Measurements from ENCODE around the gene KCNIP2. TPM values are rescaled to one million over a fixed set of nuclear protein-coding genes. Genes with fewer than 3 reads are reported as not detected.

The KCNIP2 gene
- total RNA-seq, 1 experiment from 2014 or later: 8.5 TPM

- H3K27me3 ChIP-seq (ENCODE audit: insufficient read depth, low read length): no peaks in the 10 kb centered on the region
- ChIA-PET CTCF (no interaction called here), RAD21 (ENCODE audit: low non-redundant PET in 1 of 2, low total read pairs in 2 of 2, uncharacterized antibody in 2 of 2, unreplicated experiment in 2 of 2) (no interaction called here), POLR2A (no interaction called here)
- no peak overlapping the region for H3K9ac ChIP-seq (ENCODE audit: low read length)
- no peak for ATAC-seq
- no peak overlapping the region for H3K27ac ChIP-seq (ENCODE audit: low read depth, low read length)
- H3K9me3 ChIP-seq (ENCODE audit: control insufficient read depth in 1 of 2, insufficient read depth in 1 of 2, low read depth in 1 of 2, low read length in 2 of 2): no peaks in the 10 kb centered on the region
- H2AFZ ChIP-seq (ENCODE audit: low read depth, low read length, poor library complexity, severe bottlenecking): no peak overlapping the region
- peaks cover 64 to 80% of the 10 kb centered on the region in 2 experiments for H3K36me3 ChIP-seq (ENCODE audit: control insufficient read depth in 1 of 2, insufficient read depth in 2 of 2, low read length in 2 of 2)
- no peak for DNase-seq (ENCODE audit: low read depth, low spot score)
- H3K79me2 ChIP-seq (ENCODE audit: insufficient read depth, low read length): peaks cover 90% of the 10 kb centered on the region
- intact Hi-C loops (cut with micrococcal nuclease): no loop called here
- no TSS peak for BruUV-seq (replicated peaks)
- no peak overlapping the region for H3K4me3 ChIP-seq (replicated peaks in 1 of 2; ENCODE audit: low read depth in 1 of 2, low read length in 2 of 2)
- H3K4me1 ChIP-seq (ENCODE audit: control insufficient read depth in 1 of 2, insufficient read depth in 2 of 2, low read length in 2 of 2): no peaks in the 10 kb centered on the region
- no peaks in the 10 kb centered on the region for H3K9me2 ChIP-seq (ENCODE audit: insufficient read depth)
- no peak overlapping the region for H3K4me2 ChIP-seq (ENCODE audit: low read length)
- TF ChIP-seq REST (IDR thresholded peaks at IDR 0.05; ENCODE audit: low read depth) (no peak), FOSL1 (IDR thresholded peaks at IDR 0.05; ENCODE audit: low read depth) (no peak), JUND (IDR thresholded peaks at IDR 0.05) (no peak), POLR2AphosphoS5 (IDR thresholded peaks at IDR 0.05; ENCODE audit: low read depth, low read length) (no peak), ELF1 (IDR thresholded peaks at IDR 0.05; ENCODE audit: borderline replicate concordance, low read depth) (no peak)
- peaks cover 15% of the 10 kb centered on the region; the same call in 1 of the 2 replicates for H4K20me1 ChIP-seq (ENCODE audit: insufficient read depth)
Measured at GRCh38 chr10:101807158-101807557, 36.4 kb downstream of the KCNIP2 start.

- peaks cover 79 to 85% of the 10 kb centered on the region in 2 experiments for H3K36me3 ChIP-seq (ENCODE audit: control insufficient read depth in 1 of 2, insufficient read depth in 2 of 2, low read length in 2 of 2)
- no TSS peak for BruUV-seq (replicated peaks)
- DNase-seq (ENCODE audit: low read depth, low spot score) (no peak), ATAC-seq (no peak)
- H3K27ac ChIP-seq (ENCODE audit: low read depth, low read length): no peak overlapping the region
- RAD21 ChIA-PET (ENCODE audit: low non-redundant PET in 1 of 2, low total read pairs in 2 of 2, uncharacterized antibody in 2 of 2, unreplicated experiment in 2 of 2): no interaction called here
- no peak overlapping the region for H2AFZ ChIP-seq (ENCODE audit: low read depth, low read length, poor library complexity, severe bottlenecking)
- H3K4me1 ChIP-seq (ENCODE audit: control insufficient read depth in 1 of 2, insufficient read depth in 2 of 2, low read length in 2 of 2): no peaks in the 10 kb centered on the region
- H3K4me3 ChIP-seq (replicated peaks in 1 of 2; ENCODE audit: low read depth in 1 of 2, low read length in 2 of 2): no peak overlapping the region
- no peaks in the 10 kb centered on the region for H3K9me2 ChIP-seq (ENCODE audit: insufficient read depth)
- no peaks in the 10 kb centered on the region for H3K9me3 ChIP-seq (ENCODE audit: control insufficient read depth in 1 of 2, insufficient read depth in 1 of 2, low read depth in 1 of 2, low read length in 2 of 2)
- peaks cover 22% of the 10 kb centered on the region for H4K20me1 ChIP-seq (ENCODE audit: insufficient read depth)
- CTCF ChIA-PET: no interaction called here
- H3K27me3 ChIP-seq (ENCODE audit: insufficient read depth, low read length): no peaks in the 10 kb centered on the region
- intact Hi-C loops (cut with micrococcal nuclease): no loop called here
- POLR2A ChIA-PET: interaction anchor here (0.7 kb wide), 1 partner anchor 139 kb away, joined by 4 read pairs; no protein-coding TSS in a partner anchor
- peaks cover 90% of the 10 kb centered on the region for H3K79me2 ChIP-seq (ENCODE audit: insufficient read depth, low read length)
- H3K9ac ChIP-seq (ENCODE audit: low read length): no peak overlapping the region
- no peak overlapping the region for H3K4me2 ChIP-seq (ENCODE audit: low read length)
- no peak for TF ChIP-seq ZFX (IDR thresholded peaks at IDR 0.05)
- TF ChIP-seq EZH2 (IDR thresholded peaks at IDR 0.05): no peak
- no peak for TF ChIP-seq CBX3 (IDR thresholded peaks at IDR 0.05; ENCODE audit: low read depth)
- no peak for TF ChIP-seq ZBTB33 (IDR thresholded peaks at IDR 0.05; ENCODE audit: extremely low read depth, insufficient replicate concordance, low read length)
- TF ChIP-seq RAD21 (IDR thresholded peaks at IDR 0.05; ENCODE audit: low read depth): no peak
- no peak for TF ChIP-seq JUND (IDR thresholded peaks at IDR 0.05)
- no peak for TF ChIP-seq SP1 (IDR thresholded peaks at IDR 0.05; ENCODE audit: low read depth)
- no peak for TF ChIP-seq EGR1 (IDR thresholded peaks at IDR 0.05; ENCODE audit: low read depth)
- no peak for TF ChIP-seq ELF1 (IDR thresholded peaks at IDR 0.05; ENCODE audit: borderline replicate concordance, low read depth)
- TF ChIP-seq MAX (IDR thresholded peaks at IDR 0.05): no peak
- no peak for TF ChIP-seq ATF3 (IDR thresholded peaks at IDR 0.05)
- TF ChIP-seq FOSL1 (IDR thresholded peaks at IDR 0.05; ENCODE audit: low read depth): no peak
Measured at GRCh38 chr10:101803511-101803910, 40.1 kb downstream of the KCNIP2 start.

All from HCT116 (cell line).